HEK293T (cell line): ENCODE results near the gene TMC1.

Experiments
- BHLHE40 ChIP-seq: fragments of 450-650 bp; IDR thresholded peaks from 2 replicates; pipeline ENCODE4 v1.6.1; 2016; ENCODE audit warnings: mild to moderate bottlenecking, moderate library complexity, borderline replicate concordance
- FOXA1 ChIP-seq: fragments of 450-650 bp; IDR thresholded peaks from 2 replicates; pipeline ENCODE4 v1.6.1; 2016; ENCODE audit warnings: mild to moderate bottlenecking
- FOXK2 ChIP-seq: fragments of 450-650 bp; IDR thresholded peaks from 2 replicates; pipeline ENCODE4 v1.6.1; 2016; ENCODE audit warnings: mild to moderate bottlenecking
- FOXM1 ChIP-seq: fragments of 450-650 bp; IDR thresholded peaks from 2 replicates; pipeline ENCODE4 v1.6.1; 2017; ENCODE audit warnings: mild to moderate bottlenecking, borderline replicate concordance
- PKNOX1 ChIP-seq: fragments of 450-650 bp; IDR thresholded peaks from 2 replicates; pipeline ENCODE4 v1.6.1; 2016
- SP1 ChIP-seq: fragments of 450-650 bp; IDR thresholded peaks from 2 replicates; pipeline ENCODE4 v1.6.1; 2017
- SUZ12 ChIP-seq: fragments of 450-650 bp; IDR thresholded peaks from 2 replicates; pipeline ENCODE4 v1.6.1; 2016; ENCODE audit warnings: mild to moderate bottlenecking

- TF ChIP-seq FOXA1, result no peak
- no peak for TF ChIP-seq FOXM1
- TF ChIP-seq SP1, result no peak
- no peak for TF ChIP-seq FOXK2
- TF ChIP-seq SUZ12, result no peak
- TF ChIP-seq BHLHE40, result no peak
- no peak for TF ChIP-seq PKNOX1
Observed at GRCh38 chr9:72563806-72564205, 42.4 kb downstream of the TMC1 start.
